HuH-7.5 (cell line): ENCODE data around the gene EXTL1.

Source experiments
- DNase-seq: peaks from one replicate; pipeline ENCODE4 v3.0.0; 2011; ENCODE audit warnings: low spot score

EXTL1 gene

GRCh38 chr1:26070296-26070962, 48.9 kb downstream of the EXTL1 start:
- no peak for DNase-seq

DNA sequence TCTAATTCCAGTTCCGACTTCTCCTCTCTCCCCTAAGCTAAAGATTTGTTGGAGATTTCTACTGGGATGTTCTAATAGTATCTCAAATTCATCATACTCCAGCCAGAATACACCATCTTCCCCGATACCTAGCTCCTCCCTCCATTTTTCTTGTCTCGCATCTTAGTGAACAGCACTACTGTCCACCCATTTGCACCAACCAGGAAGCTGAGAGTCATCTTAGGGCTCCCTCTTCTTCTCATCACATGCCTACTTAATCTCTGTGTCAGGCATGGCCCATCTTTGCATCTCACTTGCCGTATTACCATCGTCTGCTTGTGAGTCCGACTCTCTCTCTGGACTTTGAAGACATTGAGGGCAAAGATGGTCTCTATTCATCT, 49.4 kb downstream of the EXTL1 start:
- DNase-seq: no peak

- no peak for DNase-seq
Observed at GRCh38 chr1:26072305-26072704, 50.7 kb downstream of the EXTL1 start.

- DNase-seq: no peak
Observed at GRCh38 chr1:26075421-26076144, 54.0 kb downstream of the EXTL1 start.

GRCh38 chr1:26077524-26077923, 55.9 kb downstream of the EXTL1 start:
- DNase-seq: no peak

DNA sequence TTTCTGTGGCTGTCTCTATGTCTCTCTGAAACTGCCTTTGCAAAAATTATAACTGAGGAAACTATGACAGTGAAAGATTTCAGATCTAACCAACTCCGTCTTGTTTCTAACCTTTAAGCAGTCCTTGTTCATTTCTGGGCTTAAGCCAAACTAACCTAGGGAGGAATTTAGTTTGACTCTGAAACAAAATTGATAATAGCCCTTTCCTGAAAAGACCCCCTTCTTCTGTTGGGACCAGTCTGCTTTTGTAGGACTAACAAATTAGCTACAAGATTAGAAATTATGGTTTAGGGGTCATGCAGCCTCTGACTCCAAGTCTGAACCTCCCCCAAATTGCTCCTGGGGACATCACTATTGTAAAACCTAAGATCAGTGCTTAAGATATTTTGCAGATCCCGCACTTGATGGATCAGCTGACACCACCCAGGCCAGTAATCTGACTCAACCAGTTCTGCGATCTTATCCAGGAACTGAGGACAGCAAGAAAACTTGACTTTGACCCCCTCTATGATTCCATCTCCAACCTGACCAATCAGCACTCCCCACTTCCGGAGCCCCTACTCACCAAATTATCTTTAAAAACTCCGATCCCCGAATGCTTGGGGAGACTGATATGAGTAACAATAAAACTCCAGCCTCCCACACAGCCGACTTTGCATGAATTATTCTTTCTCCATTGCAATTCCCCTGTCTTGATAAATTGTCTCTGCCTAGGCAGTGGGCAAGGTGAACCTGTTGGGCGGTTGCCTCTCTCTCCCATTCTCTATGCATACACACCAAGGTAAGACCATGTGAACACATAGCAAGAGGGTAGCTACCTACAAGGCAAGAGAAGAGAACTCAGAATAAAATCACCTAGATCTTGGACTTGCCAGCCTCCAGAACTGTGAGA, 57.0 kb downstream of the EXTL1 start:
- DNase-seq: no peak

- DNase-seq: no peak
Observed at GRCh38 chr1:26079178-26079563, 57.6 kb downstream of the EXTL1 start.

DNA sequence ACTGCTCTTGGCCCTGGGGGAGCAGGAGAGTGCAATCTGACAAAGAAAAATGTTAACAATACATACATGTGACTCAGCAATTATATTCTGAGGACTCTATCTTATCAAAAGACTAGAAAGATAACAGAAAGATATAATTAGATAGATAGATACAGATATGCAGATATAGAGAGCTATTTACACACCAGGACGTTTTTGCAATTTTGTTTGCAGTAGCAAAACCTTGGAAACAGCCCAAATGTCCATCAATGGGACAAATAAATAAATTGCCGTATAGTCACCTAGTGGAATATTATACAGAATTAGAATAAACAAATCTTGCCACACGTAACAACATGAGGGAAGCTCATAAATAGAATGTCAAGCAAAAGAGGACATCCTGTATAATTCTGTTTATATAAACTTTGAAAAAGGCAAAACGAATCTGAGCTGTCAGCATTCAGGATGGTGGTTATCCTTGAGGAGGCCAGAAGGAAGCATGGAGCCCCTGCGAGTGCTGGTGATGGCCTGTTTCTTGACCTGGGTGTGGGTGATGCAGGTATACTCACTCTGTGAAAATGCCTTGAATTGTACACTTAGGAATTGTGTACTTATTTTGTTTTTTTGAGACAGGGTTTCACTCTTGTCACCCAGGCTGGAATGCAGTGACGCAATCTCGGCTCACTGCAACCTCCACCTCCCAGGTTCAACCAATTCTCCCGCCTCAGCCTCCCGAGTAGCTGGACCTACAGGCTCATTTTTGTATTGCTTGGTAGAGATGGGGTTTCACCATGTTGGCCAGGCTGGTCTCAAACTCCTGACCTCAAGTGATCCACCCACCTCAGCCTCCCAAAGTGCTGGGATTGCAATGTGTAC, 58.6 kb downstream of the EXTL1 start:
- DNase-seq: no peak

- DNase-seq: no peak
Observed at GRCh38 chr1:26081267-26082019, 59.9 kb downstream of the EXTL1 start.

DNA sequence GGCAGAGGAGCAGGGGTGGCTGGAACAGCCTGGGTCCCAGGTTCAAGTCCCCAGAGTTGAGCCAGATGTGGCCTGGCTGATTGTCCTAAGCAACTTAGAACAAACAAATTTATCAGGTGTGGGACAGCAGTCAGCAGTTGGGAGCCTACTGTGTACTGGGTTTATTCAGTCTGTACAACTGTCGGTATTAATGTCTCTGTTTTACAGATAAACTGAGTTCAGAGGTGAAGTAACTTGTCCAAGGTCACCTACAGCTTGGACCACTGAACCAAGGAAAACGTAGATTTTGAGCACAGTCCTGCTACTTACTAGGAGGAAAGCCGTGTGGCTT, 60.4 kb downstream of the EXTL1 start:
- no peak for DNase-seq

DNA sequence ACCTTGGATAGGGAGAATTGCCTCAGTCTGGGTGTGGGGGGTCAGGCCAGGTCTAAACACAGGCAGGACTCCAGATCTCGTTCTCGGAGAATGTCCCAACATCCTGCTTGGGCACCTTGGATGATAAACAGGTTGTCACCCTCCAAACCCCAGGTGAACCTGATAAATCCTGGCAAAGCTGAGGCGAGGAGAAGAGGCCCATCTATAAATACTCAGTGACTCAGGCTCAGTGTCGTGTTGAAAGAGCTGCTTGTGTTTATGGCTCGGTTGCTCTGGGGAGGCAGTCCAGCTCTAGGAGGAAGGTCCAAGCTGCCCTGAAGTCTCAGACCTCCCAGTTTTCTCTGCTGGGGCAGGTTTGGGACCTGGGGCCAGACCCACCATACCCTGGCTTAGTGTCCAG, 61.6 kb downstream of the EXTL1 start:
- DNase-seq: no peak

DNA sequence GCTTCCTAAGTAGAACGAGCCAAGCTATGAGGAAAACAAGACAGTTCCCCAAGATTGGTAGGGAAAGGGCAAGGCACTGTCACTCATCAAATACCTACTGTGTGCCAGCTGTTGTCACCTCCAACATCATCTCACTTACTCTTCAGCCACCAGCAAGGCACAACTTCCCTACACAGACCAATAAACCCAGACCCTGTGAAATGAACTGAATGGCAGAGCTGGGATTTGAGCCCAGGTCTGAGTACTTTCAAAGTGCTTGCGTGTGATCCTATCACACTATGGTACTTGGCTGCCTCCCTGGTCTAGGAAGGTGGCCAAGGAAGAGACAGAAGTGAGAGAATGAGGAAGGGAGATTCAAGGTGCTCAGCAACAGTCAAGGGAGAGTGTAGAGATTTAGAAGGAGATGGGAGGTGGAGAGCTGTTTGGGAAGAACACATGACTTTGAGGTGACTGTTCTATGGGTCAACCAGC, 62.6 kb downstream of the EXTL1 start:
- no peak for DNase-seq

GRCh38 chr1:26084844-26085243, 63.3 kb downstream of the EXTL1 start:
- DNase-seq: no peak
